Measurements from ENCODE around the gene RTEL1. TPM values are rescaled to one million over a fixed set of nuclear protein-coding genes. Genes with fewer than 3 reads are reported as not detected.
A peak's percentile ranks its signal among the peaks of the same experiment; 100 is the strongest.
"Not testable (repeated sequence)": the region's sequence is repeated elsewhere in the genome, so short reads cannot be mapped to it uniquely, and the experiment has no call there.

RTEL1 gene, protein sequence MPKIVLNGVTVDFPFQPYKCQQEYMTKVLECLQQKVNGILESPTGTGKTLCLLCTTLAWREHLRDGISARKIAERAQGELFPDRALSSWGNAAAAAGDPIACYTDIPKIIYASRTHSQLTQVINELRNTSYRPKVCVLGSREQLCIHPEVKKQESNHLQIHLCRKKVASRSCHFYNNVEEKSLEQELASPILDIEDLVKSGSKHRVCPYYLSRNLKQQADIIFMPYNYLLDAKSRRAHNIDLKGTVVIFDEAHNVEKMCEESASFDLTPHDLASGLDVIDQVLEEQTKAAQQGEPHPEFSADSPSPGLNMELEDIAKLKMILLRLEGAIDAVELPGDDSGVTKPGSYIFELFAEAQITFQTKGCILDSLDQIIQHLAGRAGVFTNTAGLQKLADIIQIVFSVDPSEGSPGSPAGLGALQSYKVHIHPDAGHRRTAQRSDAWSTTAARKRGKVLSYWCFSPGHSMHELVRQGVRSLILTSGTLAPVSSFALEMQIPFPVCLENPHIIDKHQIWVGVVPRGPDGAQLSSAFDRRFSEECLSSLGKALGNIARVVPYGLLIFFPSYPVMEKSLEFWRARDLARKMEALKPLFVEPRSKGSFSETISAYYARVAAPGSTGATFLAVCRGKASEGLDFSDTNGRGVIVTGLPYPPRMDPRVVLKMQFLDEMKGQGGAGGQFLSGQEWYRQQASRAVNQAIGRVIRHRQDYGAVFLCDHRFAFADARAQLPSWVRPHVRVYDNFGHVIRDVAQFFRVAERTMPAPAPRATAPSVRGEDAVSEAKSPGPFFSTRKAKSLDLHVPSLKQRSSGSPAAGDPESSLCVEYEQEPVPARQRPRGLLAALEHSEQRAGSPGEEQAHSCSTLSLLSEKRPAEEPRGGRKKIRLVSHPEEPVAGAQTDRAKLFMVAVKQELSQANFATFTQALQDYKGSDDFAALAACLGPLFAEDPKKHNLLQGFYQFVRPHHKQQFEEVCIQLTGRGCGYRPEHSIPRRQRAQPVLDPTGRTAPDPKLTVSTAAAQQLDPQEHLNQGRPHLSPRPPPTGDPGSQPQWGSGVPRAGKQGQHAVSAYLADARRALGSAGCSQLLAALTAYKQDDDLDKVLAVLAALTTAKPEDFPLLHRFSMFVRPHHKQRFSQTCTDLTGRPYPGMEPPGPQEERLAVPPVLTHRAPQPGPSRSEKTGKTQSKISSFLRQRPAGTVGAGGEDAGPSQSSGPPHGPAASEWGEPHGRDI (N-terminal part only)
- 4.1 and 6.3 TPM in 2 replicates for total RNA-seq (2014; rRNA removed; shearing (Covaris generic))
- 48.4 and 56.4 TPM in 2 replicates for polyA plus RNA-seq (2014; cell fraction: nucleus; rRNA removed)

DNA sequence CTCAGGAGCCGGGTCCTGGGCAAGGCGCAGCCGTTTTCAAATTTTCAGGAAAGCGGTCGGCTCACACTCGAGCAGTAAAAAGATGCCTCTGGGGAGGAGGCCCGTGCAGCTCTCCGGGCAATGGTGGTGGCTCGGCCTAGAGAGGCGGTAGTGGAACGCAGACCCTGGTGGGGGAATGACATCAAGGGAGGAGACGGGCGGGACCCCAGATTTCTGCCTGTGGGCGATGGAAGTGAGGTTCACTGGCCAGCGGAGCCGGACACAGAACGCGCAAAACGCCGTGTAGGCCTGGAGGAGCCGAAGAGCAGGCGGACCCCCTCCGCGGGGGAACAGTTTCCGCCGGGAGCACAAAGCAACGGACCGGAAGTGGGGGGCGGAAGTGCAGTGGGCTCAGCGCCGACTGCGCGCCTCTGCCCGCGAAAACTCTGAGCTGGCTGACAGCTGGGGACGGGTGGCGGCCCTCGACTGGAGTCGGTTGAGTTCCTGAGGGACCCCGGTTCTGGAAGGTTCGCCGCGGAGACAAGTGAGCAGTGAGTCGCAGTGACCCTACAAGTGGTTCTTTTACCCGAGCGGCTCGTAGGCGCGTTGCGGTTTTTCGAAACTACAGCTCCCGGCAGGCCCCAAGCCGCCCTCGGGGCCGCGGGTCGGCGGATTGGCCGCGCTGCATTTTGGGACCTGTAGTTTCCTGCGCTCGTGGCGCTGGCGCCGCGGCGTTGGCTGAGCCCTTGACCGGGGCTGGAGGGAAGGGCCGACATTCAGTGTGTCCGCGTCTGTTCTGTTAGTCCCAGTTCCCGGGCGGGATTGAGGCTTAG is at the start of gene RTEL1:
RTEL1 (plus strand) TSS at position 376 of the 812 bp plus-strand sequence. CDS start 1,091 bp downstream, outside the sequence.
- DNase-seq (ENCODE audit: extremely low read depth, low read depth) = peak; percentile 83

DNA sequence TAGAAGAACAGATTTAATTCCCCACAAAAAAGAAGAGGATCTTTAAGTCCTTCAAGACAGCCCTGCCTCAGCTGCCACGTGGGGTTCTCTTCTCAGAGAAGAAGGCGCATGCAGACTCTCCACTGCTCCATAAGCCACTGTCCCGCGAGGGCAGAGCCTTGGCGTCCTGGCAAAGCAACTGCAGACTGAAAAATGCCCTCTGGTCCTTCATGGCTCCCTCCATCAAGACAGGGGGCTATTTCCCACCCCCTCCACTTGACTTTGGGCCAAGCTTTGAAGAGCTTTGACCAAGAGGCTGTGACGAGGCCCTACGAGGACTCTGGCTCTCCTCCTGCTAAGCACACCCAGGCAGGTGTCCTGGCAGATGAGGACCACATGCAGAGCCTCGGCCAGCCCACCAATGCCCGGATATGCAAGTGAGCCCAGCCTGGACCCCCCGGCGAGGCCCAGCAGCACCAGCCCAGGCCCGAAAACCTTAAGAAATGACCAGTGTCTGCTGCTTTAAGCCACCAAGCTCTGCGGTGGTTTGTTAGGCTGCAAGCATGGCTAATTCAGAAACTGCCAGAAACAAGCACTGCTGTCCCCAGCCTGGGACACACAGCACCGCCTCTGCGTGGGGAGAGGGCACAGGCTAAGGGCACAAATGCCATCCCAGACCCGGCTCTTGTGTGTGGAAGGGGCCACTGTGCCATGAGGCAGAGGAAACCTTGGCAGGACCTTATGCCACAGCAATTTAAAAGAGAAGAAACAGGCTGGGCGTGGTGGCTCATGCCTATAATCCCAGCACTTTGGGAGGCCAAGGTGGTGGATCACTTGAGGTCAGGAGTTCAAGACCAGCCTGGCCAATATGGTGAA is 47.3 kb upstream of the RTEL1 start:
- no peak for DNase-seq (ENCODE audit: extremely low read depth, low read depth)

DNA sequence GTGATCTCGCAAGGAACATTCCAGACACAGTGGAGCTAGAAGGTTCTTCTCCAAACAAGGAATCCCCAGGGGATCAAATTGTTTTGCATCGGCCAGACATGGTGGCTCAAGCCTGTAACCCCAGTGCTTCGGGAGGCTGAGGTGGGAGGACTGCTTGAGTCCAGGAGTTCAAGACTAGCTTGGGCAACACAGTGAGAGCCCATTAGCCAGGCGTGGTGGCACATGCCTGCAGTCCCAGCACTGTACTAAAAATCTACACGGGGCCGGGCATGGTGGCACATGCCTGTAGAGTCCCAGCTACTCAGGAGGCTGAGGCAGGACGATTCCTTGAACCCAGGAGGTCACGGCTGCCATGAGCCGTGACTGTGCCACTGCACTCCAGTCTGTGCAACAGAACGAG is 46.5 kb upstream of the RTEL1 start:
- DNase-seq (ENCODE audit: extremely low read depth, low read depth) = no peak

DNA sequence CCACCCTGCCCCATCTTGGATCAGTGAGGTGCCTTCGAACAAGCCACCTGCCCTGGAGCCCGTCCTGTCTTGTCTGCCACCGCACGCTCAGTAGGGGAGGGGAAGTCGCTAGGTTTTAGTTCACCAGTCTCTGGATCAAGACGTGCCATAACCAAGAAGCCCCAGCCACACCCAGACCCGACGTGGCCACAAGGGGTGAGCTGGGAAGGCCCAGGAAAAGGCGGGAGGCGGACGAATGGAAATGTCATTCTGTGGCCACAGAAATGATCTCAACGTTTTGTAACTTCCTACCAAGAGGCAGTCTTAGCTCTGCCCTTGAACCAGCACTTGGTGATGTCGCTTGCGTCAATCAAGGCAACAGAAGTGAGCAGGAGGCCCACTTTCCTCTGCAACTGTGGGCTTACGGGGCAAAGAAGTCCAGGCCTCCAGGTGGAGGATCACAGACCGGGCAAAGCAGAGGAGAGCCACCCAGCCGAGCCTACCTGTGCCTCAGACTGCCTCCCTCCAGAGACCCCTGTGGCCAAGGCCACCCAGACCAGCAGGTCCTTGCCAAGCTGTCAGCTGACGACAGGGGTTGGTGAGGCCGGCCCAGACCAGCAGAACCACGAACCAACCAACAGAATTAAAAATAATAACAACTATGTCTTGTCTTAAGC is 45.7 kb upstream of the RTEL1 start:
- no peak for DNase-seq (ENCODE audit: extremely low read depth, low read depth)

DNA sequence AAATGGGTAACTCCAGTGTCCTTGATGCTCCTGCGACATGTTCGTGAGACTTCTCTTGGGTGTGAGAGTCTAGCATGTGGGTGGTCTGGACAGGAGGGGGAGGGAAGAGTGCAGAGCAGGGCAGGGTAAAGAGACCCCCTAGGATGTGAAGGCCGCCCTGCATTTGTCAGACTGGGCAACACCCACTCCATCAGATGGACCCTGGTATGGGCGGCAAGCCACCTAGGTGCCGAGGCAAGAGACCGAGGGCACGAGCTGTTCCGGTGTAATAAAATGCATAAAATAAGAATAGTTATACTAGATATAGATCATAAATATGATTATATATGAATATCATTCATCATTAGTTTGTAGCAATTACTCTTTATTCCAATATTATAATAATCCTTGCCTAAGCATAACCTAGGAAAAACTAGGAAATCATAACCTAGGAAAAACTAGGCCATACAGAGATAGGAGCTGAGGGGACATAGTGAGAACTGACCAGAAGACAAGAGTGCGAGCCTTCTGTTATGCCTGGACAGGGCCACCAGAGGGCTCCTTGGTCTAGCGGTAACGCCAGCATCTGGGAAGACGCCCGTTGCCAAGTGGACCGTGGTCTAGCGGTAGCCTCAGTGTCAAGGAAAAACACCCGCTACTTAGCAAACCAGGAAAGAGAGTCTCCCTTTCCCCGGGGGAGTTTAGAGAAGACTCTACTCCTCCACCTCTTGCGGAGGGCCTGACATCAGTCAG is 44.1 kb upstream of the RTEL1 start:
- not testable (repeated sequence) for DNase-seq (ENCODE audit: extremely low read depth, low read depth)

DNA sequence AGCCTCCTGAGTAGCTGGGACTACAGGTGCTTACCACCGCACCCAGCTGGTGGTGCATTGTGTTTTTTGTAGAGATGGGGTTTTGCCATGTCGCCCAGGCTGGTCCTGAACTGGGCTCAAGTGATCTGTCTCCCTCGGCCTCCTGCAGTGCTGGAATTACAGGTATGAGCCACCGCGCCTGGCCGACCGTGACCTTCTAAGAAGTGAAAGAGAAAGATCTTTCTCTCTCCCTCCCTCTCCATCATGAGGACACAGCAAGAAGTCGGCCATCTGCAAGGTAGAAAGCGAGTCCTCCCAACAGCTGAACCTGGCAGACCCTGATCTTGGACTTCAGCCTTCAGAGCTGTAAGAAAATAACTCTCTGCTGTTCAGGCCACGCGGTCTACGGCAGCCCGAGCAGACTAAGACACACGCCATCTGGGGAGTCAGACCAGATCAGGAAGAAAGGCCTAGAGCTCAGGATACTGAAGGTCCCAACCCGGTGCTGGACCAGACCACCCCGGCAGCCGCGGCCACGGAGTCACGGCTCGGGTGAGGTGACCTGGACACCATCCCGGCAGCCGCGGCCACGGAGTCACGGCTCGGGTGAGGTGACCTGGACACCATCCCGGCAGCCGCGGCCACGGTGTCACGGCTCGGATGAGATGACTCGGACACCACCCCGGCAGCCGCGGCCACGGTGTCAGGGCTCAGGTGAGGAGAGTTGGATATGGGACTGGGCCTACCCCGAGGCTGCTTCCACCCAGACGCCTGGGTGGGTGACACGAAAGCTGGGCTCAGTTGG is 40.8 kb upstream of the RTEL1 start:
- no peak for DNase-seq (ENCODE audit: extremely low read depth, low read depth)

DNA sequence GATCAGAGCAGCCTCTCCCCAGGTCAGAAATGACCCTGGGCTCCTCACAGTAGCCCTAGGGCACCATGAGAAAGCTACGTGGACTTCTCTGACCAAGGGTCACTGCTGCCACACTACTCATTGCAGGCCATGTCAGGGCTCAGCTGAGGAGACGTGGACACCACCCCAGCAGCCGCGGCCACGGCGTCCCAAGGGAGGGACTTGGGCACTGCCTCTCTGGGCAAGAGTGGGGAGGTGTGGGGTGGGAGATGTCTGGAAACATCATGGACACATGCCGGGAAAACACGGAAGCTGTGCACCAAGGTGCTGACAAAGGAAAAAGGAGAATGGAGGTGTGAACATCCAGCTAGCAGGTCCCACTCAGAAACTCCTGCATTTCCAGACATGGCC is 40.2 kb upstream of the RTEL1 start:
- DNase-seq (ENCODE audit: extremely low read depth, low read depth) = no peak

DNA sequence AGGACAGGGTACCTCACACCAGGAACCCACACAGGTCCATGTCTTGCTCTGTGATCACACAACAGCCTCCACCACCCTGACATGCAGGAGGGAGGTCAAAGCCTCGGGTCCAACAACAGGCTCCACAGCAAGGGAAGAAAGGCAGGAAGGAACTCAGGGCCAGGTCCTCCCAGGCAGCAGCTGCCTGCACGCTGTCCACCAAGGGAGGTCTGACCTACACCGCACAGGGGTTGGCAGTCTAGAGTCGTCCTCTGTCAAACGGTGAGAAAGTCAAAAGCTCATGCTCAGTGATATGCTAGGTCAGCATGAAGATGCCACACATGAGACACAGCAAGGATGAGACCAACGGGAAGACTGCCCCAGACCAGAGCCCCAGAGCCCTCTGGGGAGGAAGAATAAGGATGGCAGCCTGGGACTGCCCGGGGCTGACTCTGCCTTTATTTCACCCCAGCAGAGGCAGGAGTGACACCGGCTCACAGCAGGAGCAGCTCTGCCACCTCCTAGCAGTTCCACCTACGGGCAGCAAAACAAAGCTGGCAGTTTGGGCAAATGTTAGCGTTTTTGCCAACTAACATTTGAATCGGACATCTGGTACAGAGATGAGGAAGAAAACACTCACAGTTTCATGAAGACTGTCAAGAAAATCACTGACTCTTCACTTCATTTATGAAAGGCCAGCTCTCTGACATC is 39.7 kb upstream of the RTEL1 start:
- no peak for DNase-seq (ENCODE audit: extremely low read depth, low read depth)

DNA sequence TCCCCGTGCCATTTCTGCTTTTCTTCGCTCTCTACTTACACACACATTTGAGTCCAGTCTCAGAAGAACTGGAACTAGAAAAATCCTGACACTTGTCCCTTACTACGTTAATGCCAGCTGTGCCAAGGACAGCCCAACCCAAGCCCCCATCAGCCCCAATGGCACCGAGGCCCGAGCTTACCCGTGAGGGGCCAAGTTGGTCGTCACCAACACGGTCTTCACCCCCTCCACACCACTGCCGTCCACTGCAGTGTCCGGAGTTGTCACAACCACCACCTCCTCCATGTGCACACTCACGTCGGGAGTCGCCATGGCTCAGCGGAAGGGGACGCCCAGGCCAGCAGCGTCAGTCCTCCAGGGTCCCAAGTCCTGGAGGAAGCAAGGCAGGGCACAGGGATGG is 39.0 kb upstream of the RTEL1 start:
- DNase-seq (ENCODE audit: extremely low read depth, low read depth) = no peak

DNA sequence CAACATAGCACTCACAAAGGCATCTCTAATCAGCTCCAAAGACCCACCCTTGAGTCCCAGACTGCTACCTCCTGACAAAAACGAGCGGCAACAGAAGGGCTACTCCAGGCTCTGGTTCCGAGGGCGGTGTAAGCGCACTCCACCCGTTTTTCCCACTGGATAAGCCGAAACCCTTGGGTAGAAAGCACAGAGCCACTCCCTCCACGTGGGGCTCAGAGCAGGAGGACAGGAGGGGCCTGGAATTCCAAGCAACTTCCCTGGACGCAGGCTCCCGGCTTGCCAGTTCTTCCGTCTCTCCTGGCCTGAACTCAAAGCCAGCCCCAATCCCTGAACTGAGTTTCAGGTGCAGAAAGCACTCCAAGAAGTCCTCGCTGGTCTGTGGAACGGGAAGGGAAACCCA is 38.6 kb upstream of the RTEL1 start:
- DNase-seq (ENCODE audit: extremely low read depth, low read depth) = no peak

DNA sequence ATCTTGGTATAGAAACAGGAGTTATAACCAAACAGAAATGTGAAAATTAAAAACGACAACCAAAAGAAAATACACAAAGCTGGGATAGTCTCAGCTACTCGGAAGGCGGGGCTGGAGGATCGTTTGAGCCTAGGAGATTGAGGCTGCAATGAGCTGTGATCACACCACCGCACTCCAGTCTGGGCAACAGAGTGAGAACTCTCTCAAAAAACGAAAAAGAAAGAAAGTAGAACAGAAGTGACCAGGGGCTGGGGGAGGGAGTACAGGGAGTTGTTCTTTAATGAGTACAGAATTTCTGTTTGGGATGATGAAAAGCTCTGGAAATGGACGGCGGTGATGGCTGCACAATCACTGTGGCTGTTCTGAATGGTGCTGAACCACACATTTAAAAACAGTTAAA is 37.1 kb upstream of the RTEL1 start:
- no peak for DNase-seq (ENCODE audit: extremely low read depth, low read depth)

DNA sequence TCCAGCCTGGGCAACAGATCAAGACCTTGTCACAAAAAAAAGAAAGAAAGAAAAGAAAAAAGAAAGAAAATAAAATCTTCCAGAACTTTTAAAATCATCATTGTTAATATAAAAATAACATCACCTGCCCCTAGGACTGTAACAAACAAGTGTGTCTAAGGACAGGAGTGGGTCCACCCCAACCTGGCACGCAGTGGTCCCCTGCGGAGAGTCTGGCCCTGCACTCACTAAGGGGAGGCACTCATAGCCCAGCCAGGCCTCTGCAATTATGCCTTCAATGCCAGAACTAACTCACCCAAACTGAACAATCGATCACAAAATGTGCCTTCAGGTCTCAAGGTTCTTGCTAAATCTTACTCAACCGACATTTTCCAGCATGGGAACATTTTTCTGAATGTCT is 36.0 kb upstream of the RTEL1 start:
- no peak for DNase-seq (ENCODE audit: extremely low read depth, low read depth)

DNA sequence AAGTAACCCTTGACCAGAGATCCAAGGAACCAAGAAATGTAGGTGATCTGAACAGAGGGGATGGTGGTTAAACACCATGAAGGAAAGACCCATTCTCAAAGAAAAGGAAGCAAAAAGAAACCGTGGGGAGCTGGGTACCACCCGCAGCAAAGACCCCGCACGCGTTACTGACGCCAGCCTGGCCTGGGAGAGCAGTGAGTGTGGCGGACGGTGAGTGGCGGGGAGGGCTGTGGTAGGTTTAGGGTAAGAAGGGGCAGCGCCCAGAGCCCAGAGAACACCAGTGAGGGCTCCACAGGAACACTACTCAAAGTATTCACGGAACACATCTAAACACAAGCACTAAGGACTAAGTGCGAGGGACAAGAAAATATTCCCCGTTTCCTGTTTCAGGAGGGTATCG is 35.4 kb upstream of the RTEL1 start:
- DNase-seq (ENCODE audit: extremely low read depth, low read depth) = no peak

DNA sequence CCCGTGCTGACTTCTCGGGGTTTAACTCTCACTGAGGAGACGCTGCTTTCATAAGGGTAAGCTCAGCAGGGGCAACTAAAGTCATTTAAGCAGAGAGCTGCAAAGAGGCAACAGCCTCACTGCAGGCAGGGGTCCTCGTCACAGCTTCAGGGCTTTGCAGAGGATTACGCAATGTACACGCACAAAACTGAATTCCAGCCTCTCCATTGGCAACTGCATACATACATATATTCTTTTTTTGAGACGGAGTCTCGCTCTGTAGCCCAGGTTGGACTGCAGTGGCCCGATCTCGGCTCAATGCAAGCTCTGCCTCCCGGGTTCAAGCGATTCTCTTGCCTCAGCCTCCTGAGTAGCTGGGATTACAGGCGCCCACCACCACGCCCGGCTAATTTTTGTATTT is 33.6 kb upstream of the RTEL1 start:
- DNase-seq (ENCODE audit: extremely low read depth, low read depth) = no peak

DNA sequence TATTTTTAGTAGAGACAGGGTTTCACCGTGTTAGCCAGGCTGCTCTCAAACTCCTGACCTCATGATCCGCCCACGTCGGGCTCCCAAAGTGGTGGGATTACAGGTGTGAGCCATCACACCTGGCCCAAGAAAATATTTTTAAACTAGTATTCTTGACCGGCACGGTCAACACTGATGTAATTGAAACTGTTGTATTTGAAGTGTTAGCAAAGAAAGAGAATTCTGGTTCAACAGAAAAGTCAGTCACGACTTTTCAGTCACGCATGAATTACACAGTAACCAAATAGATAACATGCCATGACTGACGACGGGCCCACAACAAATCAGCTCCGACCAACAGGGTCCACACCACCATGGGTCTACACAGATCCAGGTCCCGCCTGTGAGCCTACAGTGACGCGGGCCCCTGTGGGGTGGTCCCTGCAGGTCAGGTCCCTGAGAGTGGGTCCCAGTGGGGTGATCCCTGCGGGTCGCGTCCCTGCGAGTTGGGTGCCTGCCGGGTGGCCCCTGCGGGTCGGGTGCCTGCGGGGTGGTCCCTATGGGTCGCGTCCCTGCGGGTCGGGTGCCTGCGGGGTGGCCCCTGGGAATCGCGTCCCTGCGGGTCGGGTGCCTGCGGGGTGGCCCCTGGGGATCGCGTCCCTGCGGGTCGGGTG is 32.2 kb upstream of the RTEL1 start:
- DNase-seq (ENCODE audit: extremely low read depth, low read depth) = no peak
